Stimulated activated CD4-positive, alpha-beta T cell treated with anti-CD3 and anti-CD28 coated beads, Interleukin-15, amount 100 ng/mL, for 1 hour (primary cell): Measurements from ENCODE around the gene SLC44A3.

ENCODE experiments used
- DNase-seq, 2 donors: peaks; one replicate each; pipeline ENCODE4 v3.0.0-alpha.2; 2020; ENCODE audit warnings: low read depth in 1 of 2, low spot score in 1 of 2

Gene SLC44A3

GRCh38 chr1:94819945-94820746, at the start of gene SLC44A3:
SLC44A3 (plus strand) TSS chr1:94820357; CDS start chr1:94820452, 95 bp downstream.
- no peak for DNase-seq

GRCh38 chr1:94772230-94772641, 47.9 kb upstream of the SLC44A3 start:
- DNase-seq = no peak

GRCh38 chr1:94772845-94773244, 47.3 kb upstream of the SLC44A3 start:
- DNase-seq = no peak

GRCh38 chr1:94773296-94773809, 46.8 kb upstream of the SLC44A3 start:
- DNase-seq = no peak

GRCh38 chr1:94773931-94774422, 46.2 kb upstream of the SLC44A3 start:
- DNase-seq = no peak

- no peak for DNase-seq
These were observed 43.7 kb upstream of the SLC44A3 start for GRCh38 chr1:94776474-94776873.

GRCh38 chr1:94777281-94777680, 42.9 kb upstream of the SLC44A3 start:
- DNase-seq = no peak

- no peak for DNase-seq
These were observed 41.3 kb upstream of the SLC44A3 start for GRCh38 chr1:94778808-94779207.

GRCh38 chr1:94783342-94784189, 36.6 kb upstream of the SLC44A3 start:
- DNase-seq = no peak

- no peak for DNase-seq
These were observed 36.0 kb upstream of the SLC44A3 start for GRCh38 chr1:94784190-94784515.

GRCh38 chr1:94787691-94788090, 32.5 kb upstream of the SLC44A3 start:
- DNase-seq = no peak

GRCh38 chr1:94790246-94790645, 29.9 kb upstream of the SLC44A3 start:
- no peak for DNase-seq

- DNase-seq = no peak
These were observed 29.5 kb upstream of the SLC44A3 start for GRCh38 chr1:94790670-94791069.

GRCh38 chr1:94792473-94793295, 27.5 kb upstream of the SLC44A3 start:
- DNase-seq = no peak

- no peak for DNase-seq
These were observed 26.9 kb upstream of the SLC44A3 start for GRCh38 chr1:94793296-94793656.

GRCh38 chr1:94795434-94795833, 24.7 kb upstream of the SLC44A3 start:
- no peak for DNase-seq

- DNase-seq = no peak
These were observed 23.9 kb upstream of the SLC44A3 start for GRCh38 chr1:94796266-94796665.

GRCh38 chr1:94797291-94797690, 22.9 kb upstream of the SLC44A3 start:
- DNase-seq = no peak

GRCh38 chr1:94798054-94798453, 22.1 kb upstream of the SLC44A3 start:
- no peak for DNase-seq

GRCh38 chr1:94798462-94798861, 21.7 kb upstream of the SLC44A3 start:
- DNase-seq = no peak

- no peak for DNase-seq
These were observed 21.0 kb upstream of the SLC44A3 start for GRCh38 chr1:94799206-94799605.
